Hematopoietic multipotent progenitor cell (in vitro differentiated cells): Measurements from ENCODE around the gene CTDNEP1. TPM values are rescaled to one million over a fixed set of nuclear protein-coding genes. Genes with fewer than 3 reads are reported as not detected.

Source experiments
- DNase-seq, 3 donors: peaks; one replicate each; pipeline ENCODE4 v3.0.0-alpha.2; 2011 to 2015; ENCODE audit warnings: low read depth in 2 of 3, low spot score in 2 of 3
- total RNA-seq: library from RNA; depleted of rRNA; stranded (reverse); fragments of >200 nt; gene quantifications from one replicate; pipeline ENCODE4 v1.2.3, GENCODE V29; 2012

CTDNEP1 gene
- 62.7 TPM for total RNA-seq

DNA sequence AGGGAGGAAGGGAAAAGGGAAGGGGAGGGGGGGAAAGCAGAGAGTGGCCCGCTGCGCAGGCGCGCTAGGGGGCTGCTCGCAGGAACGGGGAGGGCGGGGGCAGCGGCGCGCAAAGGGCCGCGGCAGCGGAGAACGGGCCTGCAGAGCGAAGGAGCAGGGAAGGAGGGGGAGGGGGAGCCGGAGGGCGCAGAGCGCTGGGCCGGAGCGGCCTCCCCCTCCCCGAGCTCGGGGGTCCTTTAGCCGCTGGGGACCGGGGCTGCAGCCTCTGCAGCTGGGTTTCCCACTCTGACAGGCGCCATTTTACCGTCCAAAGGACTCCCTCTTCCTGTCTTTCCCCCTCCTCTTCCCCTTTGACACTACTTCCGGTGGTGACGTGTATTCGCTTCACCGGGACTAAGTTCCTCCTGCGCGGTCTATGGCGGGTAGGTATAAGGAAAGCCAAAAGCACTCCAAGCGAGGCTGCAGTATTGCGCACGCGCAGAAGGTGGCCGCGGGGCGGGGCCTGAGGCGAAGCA is at the start of gene CTDNEP1:
TSS of gene CTDNEP1 (minus strand) at position 74 of the 515 bp plus-strand sequence. CDS start 438 bp downstream, outside the sequence.
- DNase-seq, result peak in 2 of 3 donors; percentile 99 to 100

DNA sequence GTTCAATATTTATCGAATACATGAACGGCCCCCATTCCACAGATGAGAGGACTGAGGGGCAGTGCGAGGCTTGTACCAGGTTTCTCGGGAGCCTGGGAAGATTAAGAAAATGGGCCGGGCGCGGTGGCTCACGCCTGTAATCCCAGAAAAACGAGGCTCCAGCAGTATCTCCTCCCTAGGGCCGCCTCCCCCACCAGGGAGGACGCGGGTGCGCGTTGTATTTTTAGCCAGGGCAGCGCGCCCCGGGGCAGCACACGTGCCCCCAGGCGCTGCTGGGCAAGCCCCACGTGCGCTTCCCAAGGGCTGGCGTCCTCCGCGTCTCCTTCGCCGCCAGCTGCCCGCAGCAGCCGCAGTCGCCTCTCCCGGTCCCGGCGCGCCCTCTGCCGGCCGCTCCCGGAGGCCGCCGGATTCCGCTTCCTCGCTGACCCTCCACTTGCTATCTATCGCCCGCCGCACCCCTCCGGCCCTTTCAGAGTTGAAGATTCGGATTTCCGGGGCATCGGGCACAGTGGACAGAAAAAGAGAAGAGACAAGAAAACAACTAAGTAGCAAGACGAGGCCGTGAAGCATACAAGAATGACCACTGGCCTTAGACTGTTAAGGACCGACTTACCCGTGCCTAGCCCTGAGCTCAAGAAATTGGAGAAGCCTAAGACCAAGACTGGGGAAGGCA is 44.8 kb upstream of the CTDNEP1 start:
- peak in 2 of 3 donors; percentile 63 to 72 for DNase-seq

DNA sequence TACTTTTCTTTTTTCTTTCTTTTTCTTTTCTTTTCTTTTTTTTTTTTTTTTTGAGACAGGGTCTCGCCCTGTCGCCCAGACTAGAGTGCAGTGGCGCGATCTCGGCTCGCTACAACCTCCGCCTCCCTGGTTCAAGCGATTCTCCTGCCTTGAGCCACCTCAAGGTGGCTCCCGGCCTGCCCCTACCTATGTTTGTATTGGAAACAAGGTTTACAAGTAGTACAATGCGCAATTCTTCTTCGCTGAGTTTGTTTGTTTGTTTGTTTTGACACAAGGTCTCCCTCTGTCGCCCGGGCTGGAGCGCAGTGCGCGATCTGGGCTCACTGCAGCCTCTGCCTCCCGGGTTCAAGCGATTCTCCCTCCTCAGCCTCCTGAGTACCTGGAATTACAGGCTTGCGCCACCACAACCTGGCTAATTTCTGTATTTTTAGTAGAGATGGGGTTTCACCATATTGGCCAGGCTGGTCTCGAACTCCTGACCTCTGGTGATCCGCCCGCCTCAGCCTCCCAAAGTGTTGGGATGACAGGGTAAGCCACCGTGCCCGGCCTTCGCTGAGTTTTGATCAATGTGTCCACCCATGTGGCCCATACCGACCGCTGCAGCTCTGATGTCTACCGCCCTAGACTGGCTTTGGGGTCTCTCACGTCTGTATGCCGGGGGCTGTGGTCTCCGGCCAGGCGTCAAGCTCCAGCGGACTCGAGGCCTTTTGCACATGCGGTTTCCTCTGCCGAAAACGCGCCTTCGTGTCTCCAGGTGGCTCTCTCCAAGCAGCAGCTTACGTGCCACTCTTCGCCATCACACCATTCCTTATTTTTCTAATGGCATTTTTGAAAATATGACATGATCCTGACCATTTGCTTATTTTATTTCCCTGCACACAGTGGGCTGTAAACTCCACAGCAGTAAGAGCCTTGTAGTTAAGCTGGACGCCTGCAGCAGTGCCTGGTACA is 44.0 kb upstream of the CTDNEP1 start:
- DNase-seq, result peak in 1 of 3 donors; percentile 13

DNA sequence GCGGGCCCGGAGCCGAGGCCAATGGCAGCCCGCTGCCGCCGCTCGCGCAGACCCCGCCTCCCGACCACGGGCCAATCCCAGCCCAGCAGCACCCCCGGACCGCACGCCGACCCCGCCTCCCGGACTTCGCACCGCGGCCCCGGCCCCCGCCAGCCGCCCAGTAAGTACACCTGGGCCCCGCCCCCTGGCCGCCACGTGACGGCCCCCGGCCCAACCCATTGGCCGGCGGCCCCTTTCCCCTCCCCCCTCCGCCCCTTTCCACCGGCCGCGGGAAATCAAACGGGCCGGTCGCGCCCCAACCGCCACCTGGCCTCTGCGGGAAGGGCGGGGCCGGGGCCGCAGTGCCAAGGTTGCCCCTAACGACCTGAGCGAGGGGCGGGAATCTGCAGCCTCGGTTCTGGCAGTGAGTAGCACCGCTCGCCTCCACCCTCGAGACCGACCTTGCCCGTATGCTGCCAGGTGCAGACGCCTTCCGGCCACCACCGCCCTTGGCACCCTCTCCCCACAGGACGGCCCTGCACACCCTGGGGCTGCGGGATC is 43.1 kb upstream of the CTDNEP1 start, which contains the start of gene YBX2:
TSS of gene YBX2 (minus strand) at position 26 of the 540 bp plus-strand sequence. CDS start 139 bp downstream, outside the sequence.
- DNase-seq, result peak in 2 of 3 donors; percentile 60 to 80

DNA sequence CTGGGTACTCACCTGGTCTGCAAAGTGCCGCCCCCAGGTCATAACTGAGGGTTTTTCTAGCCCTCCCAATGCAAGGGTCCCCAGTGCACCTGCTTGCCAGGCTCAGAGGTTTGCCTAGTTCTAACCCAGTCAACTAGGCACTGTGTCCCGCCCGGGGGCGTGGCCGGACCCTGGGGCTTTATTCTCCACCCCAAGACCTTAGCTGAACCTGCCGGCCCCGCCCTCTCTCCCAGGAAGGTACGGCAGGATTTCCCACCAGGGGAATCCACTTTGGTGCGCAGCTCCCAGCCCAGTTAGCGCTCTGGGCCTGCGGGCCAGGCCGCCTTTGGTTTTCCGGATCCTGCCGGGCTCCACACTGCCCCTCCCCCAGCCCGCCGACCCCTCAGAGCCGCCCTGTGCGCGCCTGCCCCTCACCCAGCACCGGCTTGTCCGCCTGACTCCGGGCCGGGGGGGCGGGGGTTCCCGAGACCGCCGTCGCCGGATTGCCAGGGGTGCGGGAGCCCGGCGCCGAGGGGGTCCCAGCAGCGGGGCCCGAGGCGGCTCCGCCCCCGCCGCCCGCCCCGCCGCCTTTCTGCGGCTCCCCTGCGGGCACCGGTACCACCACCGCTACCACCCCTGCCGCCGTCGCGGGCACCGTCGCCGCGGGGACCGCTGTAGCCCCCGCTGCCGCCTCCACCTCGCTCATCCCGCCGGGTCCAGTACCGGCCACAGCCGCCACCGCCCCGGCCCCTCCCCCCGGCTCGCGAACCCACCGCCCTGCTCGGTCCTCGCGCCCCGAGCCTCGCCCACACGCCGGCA is 42.5 kb upstream of the CTDNEP1 start:
- DNase-seq, result peak in 1 of 3 donors; percentile 17

DNA sequence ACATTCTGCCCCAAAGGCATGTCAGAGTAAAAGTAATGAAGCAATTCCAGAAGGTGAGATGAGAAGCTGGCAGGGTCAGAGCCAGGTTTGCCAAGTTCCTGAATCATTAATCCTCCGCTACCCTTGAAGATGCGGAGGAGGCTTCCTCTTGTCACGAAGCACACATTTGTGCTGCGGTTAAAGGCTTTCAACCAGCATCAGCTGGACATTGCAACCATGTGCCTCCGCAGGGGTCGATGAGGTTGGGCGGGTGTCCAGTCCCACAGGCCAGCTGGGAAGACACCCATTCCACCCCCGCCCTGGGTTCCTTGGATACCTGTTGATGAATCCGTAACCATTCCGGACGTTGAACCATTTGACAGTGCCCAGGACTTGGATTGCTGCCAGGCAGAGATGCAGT is 41.6 kb upstream of the CTDNEP1 start:
- no peak for DNase-seq

DNA sequence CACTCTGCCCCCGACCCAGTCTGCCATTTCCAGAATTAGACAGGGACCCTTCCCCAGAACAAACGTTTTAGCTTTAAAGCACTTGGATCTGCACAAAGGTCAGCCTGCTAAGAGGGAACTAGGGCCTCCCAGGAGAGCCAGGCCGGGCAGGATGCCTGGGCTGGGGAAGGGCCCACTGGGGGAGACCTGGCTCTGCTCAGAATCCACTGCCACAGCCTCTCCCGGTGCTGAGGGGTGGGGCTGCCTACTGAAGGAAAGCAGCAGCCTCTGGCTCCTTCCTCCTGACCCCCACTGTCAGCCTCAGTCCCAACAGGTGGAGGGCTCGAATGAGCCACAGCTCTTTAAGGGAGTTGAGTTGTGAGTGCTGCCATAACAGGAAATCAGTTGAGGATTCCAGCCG is 41.2 kb upstream of the CTDNEP1 start:
- no peak for DNase-seq

DNA sequence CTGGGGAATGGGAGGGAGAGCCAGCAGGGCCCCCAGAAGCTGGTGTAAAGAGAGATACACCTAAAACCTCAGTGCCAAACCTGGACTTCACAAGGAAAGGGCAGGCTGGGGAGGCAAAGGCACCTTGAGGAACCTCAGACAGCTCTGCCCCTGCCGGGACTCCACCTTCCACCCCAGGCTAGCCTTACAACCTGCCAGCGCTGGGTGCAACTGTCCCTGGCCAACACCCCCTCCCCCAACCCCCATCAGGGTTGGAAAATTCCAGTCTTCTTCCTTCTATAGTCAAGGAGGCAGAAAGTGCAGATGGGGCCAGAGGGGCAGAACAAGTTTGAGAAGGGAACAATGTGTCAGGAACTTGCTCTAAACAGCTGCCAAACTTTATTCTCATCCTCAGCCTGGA is 40.7 kb upstream of the CTDNEP1 start:
- DNase-seq, result no peak

DNA sequence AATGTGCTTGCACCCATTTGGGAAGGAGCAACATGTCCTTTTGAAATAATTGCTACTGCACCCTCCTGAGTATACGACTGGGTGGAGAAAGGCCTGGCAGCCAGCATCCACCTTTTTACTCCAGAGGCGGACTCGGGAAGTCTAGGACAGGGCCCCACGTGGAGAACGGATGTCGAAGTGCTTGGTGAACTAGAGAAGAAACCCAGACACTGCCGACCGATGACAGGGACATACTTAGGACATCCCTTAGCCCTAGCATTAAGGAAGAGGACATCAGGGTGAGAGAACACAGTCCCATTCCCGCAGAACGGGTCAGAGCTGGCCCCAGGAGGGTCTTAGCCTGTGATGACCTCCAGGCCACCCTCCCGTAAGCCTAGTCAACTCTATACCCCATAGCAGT is 39.2 kb upstream of the CTDNEP1 start:
- DNase-seq, result no peak

DNA sequence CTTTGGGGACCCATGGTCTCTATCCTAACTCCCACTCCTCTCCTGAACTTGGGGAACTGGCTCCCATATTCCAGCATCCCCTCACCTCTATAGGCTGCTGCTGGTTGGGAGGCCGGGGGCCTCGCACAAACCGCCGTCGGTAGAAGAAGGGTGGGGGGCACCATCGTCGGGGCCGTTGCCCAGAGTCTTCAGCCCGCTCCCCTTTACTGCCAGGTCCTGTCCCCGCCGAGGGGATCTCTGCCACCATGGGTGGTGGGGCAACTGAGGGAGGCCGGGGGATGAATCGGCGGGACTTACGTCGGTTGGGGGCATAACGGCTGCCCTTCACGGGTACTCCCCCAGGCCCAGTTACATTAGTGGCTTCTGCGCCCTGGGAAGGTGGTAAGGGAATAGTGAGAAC is 38.6 kb upstream of the CTDNEP1 start:
- DNase-seq, result no peak

DNA sequence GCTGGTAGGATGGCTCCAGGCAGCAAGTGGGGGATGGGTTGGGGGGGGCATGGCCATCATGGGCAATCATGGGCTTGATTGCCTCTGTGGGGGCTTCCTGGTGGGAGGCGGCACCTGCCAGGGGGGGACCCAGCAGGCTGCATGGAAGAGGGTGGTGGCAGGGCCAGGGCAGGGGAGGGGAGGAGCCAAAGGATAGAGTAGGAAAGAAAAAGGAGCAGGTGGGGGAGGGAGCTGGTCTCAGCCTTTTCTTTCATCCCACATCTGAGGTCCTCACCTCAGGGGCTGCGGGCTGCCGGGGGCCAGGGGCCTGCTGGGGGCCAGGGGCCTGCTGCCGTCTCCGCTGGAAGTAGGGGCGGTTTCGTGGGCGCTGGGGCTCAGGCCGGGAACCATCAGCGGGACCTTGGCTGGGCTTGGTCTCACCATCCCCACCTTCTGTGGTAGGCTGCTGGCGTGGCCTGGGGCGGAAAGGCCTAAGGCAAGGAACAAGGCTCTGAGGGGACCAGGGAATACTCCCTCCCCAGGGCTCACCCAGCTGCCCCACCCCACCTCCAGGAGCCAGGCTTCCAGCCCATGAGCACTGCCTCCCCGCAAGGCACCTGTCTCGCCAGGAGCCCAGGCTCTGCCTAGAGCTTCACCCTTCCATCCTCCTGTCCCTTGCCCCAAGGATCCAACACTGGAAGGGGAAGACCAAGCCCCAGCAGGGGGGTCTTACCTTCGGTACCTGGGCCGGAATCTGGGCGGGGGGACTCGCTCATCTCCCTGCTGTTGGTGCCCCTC is 37.9 kb upstream of the CTDNEP1 start:
- no peak for DNase-seq

DNA sequence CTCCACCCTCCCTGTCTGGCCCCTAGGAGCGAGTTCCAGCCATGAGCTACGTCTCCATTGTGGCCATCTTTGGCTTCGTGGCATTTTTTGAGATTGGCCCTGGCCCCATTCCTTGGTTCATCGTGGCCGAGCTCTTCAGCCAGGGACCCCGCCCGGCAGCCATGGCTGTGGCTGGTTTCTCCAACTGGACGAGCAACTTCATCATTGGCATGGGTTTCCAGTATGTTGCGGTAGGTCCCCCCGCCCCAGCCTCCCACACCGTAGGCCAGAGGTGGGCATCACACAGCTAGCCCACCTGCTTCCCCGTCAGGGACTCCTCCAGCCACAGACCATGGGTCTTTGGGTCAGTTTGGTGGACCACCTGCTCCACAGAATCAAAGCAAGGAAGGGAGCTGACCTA is 34.1 kb upstream of the CTDNEP1 start:
- DNase-seq, result no peak

DNA sequence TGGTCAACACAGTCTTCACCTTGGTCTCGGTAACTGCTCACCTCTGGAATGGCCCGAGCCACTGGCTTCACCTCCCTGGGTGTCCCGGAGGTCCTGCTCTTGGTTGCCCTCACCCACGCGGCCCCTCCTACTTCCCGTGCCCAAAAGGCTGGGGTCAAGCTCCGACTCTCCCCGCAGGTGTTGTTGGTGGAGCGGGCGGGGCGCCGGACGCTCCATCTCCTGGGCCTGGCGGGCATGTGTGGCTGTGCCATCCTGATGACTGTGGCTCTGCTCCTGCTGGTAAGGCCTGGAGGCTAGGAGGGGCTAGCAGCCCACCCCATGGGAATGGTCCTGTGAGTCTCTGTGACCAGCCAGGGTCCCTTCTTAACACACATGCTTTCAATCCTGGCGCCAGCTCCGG is 33.4 kb upstream of the CTDNEP1 start:
- no peak for DNase-seq

DNA sequence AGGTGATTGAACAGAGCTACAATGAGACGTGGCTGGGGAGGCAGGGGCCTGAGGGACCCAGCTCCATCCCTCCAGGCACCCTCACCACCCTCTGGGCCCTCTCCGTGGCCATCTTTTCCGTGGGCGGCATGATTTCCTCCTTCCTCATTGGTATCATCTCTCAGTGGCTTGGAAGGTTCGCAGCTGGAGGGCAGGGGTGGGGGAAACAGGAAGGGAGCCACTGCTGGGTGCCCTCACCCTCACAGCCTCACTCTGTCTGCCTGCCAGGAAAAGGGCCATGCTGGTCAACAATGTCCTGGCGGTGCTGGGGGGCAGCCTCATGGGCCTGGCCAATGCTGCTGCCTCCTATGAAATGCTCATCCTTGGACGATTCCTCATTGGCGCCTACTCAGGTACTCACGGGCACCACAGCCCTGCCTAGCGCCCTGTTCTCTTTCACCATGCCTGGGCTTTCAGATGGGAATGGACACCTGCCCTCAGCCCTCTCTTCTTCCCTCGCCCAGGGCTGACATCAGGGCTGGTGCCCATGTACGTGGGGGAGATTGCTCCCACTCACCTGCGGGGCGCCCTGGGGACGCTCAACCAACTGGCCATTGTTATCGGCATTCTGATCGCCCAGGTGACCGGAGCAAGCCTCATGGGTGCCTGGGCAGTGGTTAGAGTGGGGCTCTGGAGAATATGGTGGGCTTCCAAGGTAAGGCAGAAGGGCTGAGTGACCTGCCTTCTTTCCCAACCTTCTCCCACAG is 32.1 kb upstream of the CTDNEP1 start:
- no peak for DNase-seq

DNA sequence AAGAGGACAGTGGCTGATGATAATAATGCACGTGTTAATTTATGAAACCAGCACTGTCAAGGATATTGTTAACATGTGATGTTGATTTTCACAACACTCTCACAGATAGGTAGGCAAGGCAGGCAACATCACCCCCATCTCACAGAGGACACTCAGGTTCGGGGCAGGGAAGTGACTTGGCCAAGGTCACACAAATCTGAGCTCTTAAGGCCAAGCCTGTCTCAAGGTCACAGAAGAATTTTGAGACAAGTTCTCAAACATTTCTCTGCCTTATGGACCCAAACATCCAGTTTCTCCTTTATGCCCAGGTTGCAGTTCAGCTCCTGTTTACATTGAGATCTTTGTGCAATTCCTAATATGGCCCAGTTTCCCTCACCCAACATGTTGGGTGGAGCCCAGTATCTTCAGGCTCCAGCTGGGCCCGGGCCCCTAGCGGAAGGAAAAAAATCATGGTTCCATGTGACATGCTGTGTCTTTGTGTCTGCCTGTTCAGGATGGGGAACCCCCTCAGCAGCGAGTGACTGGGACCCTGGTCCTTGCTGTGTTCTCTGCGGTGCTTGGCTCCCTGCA is 31.3 kb upstream of the CTDNEP1 start:
- peak in 2 of 3 donors; percentile 40 to 49 for DNase-seq

DNA sequence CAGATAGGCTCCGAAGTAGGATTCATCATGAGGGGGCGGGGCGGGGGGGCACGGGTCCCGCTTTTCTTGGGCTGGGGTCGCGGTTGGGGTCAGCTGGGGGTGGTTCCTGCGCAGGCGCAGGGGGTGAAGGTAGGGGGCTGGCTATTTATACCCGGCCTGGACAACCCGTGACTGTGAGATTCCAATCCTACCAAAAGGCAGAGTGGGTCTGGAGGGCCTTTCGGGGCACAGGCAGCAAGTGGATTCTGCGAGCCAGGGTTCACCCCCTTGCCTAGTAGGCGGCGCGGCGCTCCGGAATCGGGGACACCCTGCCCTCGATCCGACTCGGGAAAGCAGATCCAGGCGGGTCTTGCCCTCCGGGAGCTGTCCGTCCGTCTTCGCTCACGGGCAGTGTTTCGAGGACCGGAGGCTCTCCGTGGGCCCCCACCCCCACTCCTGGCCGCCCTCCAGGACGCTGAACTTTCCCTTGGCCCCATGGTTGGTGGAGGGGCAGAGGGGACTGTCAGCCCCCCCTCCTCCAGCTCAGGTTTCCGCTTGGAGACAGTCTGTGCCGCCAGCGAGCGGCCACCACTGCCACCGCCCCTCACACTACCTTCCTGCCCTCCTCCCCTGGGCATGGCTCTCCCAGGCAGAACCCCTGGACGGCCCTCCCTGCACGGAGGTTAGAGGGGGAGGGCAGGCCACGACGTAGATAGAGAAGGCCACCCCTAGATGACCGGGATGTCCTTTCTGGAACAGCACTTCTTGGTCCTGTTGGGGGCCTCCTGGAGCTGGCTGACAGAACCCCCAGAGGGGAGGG is 30.6 kb upstream of the CTDNEP1 start:
- DNase-seq, result peak in 2 of 3 donors; percentile 34 to 54

DNA sequence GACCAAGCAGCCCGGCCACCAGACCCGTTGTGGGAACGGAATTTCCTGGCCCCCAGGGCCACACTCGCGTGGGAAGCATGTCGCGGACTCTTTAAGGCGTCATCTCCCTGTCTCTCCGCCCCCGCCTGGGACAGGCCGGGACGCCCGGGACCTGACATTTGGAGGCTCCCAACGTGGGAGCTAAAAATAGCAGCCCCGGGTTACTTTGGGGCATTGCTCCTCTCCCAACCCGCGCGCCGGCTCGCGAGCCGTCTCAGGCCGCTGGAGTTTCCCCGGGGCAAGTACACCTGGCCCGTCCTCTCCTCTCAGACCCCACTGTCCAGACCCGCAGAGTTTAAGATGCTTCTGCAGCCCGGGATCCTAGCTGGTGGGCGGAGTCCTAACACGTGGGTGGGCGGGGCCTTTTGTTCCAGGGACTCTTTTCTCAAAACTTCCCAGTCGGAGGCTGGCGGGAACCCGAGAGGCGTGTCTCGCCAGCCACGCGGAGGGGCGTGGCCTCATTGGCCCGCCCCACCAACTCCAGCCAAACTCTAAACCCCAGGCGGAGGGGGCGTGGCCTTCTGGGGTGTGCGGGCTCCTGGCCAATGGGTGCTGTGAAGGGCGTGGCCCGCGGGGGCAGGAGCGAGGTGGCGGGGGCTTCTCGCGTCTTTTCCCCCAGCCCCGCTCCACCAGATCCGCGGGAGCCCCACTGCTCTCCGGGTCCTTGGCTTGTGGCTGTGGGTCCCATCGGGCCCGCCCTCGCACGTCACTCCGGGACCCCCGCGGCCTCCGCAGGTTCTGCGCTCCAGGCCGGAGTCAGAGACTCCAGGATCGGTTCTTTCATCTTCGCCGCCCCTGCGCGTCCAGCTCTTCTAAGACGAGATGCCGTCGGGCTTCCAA is 29.8 kb upstream of the CTDNEP1 start, which contains the start of gene SLC2A4:
TSS of gene SLC2A4 (plus strand) at position 645 of the 879 bp plus-strand sequence. CDS start at position 862, 217 bp downstream.
- peak; percentile 49 to 87 (median 87) for DNase-seq
